SU-DHL-6 (cell line): ENCODE data around the gene MSH2.
"Not testable (repeated sequence)": the region's sequence is repeated elsewhere in the genome, so short reads cannot be mapped to it uniquely, and the experiment has no call there.

ENCODE experiments used
- H2AFZ ChIP-seq: fragments of 200-600 bp; sonication (generic); 2 replicates; pipeline ENCODE4 v1.6.1; 2014; ENCODE audit warnings: low read depth, mild to moderate bottlenecking, moderate library complexity, mixed read lengths, antibody characterized with exemption, low read length; ENCODE audit not compliant: severe bottlenecking
- H3F3A ChIP-seq: fragments of 200-600 bp; shearing (Covaris generic); 2 replicates; pipeline ENCODE4 v1.6.0; 2016; ENCODE audit warnings: antibody characterized with exemption, mild to moderate bottlenecking; ENCODE audit not compliant: insufficient read depth
- H3K27ac ChIP-seq: fragments of 200-600 bp; sonication (generic); 2 replicates; pipeline ENCODE4 v1.5.1; 2016; ENCODE audit warnings: low read depth, mild to moderate bottlenecking, low read length, moderate library complexity, mixed read lengths
- H3K27me3 ChIP-seq: fragments of 200-600 bp; sonication (generic), shearing (Covaris generic); 2 replicates; pipeline ENCODE4 v1.6.0; 2014; ENCODE audit warnings: mild to moderate bottlenecking, low read length
- H3K36me3 ChIP-seq: fragments of 200-600 bp; sonication (generic); 2 replicates; pipeline ENCODE4 v1.6.1; 2014; ENCODE audit warnings: mild to moderate bottlenecking, low read length, mixed read lengths
- H3K4me2 ChIP-seq: fragments of 300-600, 200-600 bp; shearing (Covaris generic), sonication (generic); 2 replicates; pipeline ENCODE4 v1.6.0; 2014; ENCODE audit warnings: low read length, low read depth, mild to moderate bottlenecking; ENCODE audit not compliant: poor library complexity, severe bottlenecking
- H3K4me3 ChIP-seq: fragments of 200-600 bp; sonication (generic); 2 replicates; pipeline ENCODE4 v1.5.1; 2014; ENCODE audit warnings: antibody characterized with exemption, low read length, mild to moderate bottlenecking, mixed read lengths; ENCODE audit not compliant: insufficient read depth, poor library complexity, severe bottlenecking
- H3K79me2 ChIP-seq: fragments of 200-600 bp; sonication (generic); 2 replicates; pipeline ENCODE4 v1.6.1; 2014; ENCODE audit warnings: mild to moderate bottlenecking, low read length, moderate library complexity; ENCODE audit not compliant: insufficient read depth
- H3K9ac ChIP-seq: fragments of 200-600 bp; sonication (generic); 2 replicates; pipeline ENCODE4 v1.7.0; 2014; ENCODE audit warnings: mild to moderate bottlenecking, low read length
- H3K9me2 ChIP-seq: fragments of 200-600 bp; sonication (generic); replicated peaks from 2 replicates; pipeline ENCODE4 v1.6.1; 2014; ENCODE audit warnings: low read length; ENCODE audit not compliant: insufficient read depth
- H3K9me3 ChIP-seq: fragments of 200-600 bp; sonication (generic); 2 replicates; pipeline ENCODE4 v1.6.1; 2014; ENCODE audit warnings: low read length, mixed read lengths; ENCODE audit not compliant: insufficient read depth
- H4K20me1 ChIP-seq: fragments of 200-600 bp; sonication (generic); 2 replicates; pipeline ENCODE4 v1.6.1; 2014; ENCODE audit warnings: low read depth, mild to moderate bottlenecking, antibody characterized with exemption, low read length, moderate library complexity, mixed read lengths
- EZH2phosphoT487 ChIP-seq: fragments of 200-600 bp; sonication (generic), shearing (Covaris generic); conservative IDR thresholded peaks from 2 replicates; pipeline ENCODE4 v1.6.1; 2018; ENCODE audit warnings: mild to moderate bottlenecking, antibody characterized with exemption, low read length, moderate library complexity, mixed read lengths
- TF ChIP-seq, protein P1 (sequence below): fragments of 200-600 bp; sonication (generic); IDR thresholded peaks from one replicate; pipeline ENCODE4 v1.5.1; 2017; ENCODE audit warnings: antibody characterized with exemption, mild to moderate bottlenecking, low read length, moderate library complexity; ENCODE audit not compliant: insufficient read depth, poor library complexity, severe bottlenecking

The MSH2 gene

DNA sequence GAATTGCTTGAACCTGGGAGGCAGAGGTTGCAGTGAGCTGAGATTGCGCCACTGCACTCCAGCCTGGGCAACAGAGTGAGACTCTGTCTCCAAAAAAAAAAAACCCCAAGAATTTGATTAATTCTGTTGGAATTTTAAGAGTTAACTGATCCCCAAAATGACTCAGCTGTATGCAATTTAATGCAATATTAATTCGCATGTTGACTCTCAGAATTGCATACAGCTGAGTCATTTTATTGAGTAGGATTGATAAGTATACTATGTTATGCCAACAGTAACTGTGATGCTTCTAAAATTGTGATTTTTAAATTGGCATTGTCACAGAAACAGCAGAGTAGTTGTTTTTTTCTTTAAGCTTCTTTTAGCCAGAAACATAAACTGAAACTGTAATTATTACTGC lies 19.6 kb downstream of the MSH2 start:
- H3K9me3 ChIP-seq, result no peaks in the 10 kb centered on the region
- H3K4me3 ChIP-seq, result no peak overlapping the region
- H3K9me2 ChIP-seq, result no peaks in the 10 kb centered on the region
- no peak overlapping the region for H3K27ac ChIP-seq
- no peak for TF ChIP-seq EZH2phosphoT487
- TF ChIP-seq, protein P1, sequence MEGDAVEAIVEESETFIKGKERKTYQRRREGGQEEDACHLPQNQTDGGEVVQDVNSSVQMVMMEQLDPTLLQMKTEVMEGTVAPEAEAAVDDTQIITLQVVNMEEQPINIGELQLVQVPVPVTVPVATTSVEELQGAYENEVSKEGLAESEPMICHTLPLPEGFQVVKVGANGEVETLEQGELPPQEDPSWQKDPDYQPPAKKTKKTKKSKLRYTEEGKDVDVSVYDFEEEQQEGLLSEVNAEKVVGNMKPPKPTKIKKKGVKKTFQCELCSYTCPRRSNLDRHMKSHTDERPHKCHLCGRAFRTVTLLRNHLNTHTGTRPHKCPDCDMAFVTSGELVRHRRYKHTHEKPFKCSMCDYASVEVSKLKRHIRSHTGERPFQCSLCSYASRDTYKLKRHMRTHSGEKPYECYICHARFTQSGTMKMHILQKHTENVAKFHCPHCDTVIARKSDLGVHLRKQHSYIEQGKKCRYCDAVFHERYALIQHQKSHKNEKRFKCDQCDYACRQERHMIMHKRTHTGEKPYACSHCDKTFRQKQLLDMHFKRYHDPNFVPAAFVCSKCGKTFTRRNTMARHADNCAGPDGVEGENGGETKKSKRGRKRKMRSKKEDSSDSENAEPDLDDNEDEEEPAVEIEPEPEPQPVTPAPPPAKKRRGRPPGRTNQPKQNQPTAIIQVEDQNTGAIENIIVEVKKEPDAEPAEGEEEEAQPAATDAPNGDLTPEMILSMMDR, result no peak
- H4K20me1 ChIP-seq, result no peaks in the 10 kb centered on the region
- peaks cover 29% of the 10 kb centered on the region; the same call in 1 of the 2 replicates for H3K36me3 ChIP-seq
- H3K79me2 ChIP-seq, result 0 out of 2 replicates have a peak, but pooled peaks cover 5% of the 10 kb centered on the region
- no peak overlapping the region for H2AFZ ChIP-seq
- no peaks in the 10 kb centered on the region for H3K27me3 ChIP-seq
- no peak overlapping the region for H3K4me2 ChIP-seq
- 0 out of 2 replicates have a peak, but pooled peaks cover 9% of the 10 kb centered on the region for H3F3A ChIP-seq
- no peak overlapping the region for H3K9ac ChIP-seq

DNA sequence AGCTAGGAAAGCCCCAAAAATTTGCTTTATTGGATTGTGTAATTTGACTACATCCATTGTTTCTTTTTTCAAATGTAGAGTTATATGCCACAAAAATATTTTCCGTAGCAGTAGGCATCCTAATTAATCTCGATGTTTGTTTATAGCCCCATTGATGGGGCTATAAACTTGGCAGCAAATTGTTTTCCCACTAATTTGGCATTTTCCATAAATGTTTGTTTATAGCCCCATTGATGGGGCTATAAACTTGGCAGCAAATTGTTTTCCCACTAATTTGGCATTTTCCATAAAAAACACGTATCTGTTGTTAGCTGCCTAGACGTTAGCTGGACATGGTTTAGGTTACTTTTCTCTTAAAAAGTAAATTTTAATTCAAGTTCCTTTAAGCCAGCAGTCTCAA lies 23.8 kb downstream of the MSH2 start:
- H3K36me3 ChIP-seq, result peaks cover 34% of the 10 kb centered on the region
- H3K9ac ChIP-seq, result no peak overlapping the region
- TF ChIP-seq, protein P1, result no peak
- no peak for TF ChIP-seq EZH2phosphoT487
- no peak overlapping the region for H2AFZ ChIP-seq
- no peaks in the 10 kb centered on the region for H3K9me3 ChIP-seq
- H3F3A ChIP-seq, result peaks cover 10% of the 10 kb centered on the region; the same call in 1 of the 2 replicates
- no peak overlapping the region for H3K4me2 ChIP-seq
- no peaks in the 10 kb centered on the region for H4K20me1 ChIP-seq
- H3K27me3 ChIP-seq, result no peaks in the 10 kb centered on the region
- no peak overlapping the region for H3K27ac ChIP-seq
- H3K4me3 ChIP-seq, result no peak overlapping the region
- 0 out of 2 replicates have a peak, but pooled peaks cover 5% of the 10 kb centered on the region for H3K79me2 ChIP-seq
- H3K9me2 ChIP-seq, result no peaks in the 10 kb centered on the region

DNA sequence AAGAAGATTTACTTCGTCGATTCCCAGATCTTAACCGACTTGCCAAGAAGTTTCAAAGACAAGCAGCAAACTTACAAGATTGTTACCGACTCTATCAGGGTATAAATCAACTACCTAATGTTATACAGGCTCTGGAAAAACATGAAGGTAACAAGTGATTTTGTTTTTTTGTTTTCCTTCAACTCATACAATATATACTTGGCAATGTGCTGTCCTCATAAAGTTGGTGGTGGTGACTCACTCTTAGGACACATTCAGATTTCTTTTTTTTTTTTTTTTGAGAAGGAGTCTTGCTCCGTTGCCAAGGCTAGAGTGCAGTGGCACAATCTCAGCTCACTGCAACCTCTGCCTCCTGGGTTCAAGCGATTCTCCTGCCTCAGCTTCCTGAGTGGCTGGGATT lies 26.8 kb downstream of the MSH2 start:
- Histone ChIP-seq H3K79me2 (0 out of 2 replicates have a peak, but pooled peaks cover 4% of the 10 kb centered on the region), H3F3A (peaks cover 6% of the 10 kb centered on the region; the same call in 1 of the 2 replicates), H4K20me1 (no peaks in the 10 kb centered on the region), H3K9me3 (no peaks in the 10 kb centered on the region), H3K9ac (no peak overlapping the region), H3K9me2 (no peaks in the 10 kb centered on the region), H3K27me3 (no peaks in the 10 kb centered on the region), H2AFZ (no peak overlapping the region), H3K4me3 (no peak overlapping the region), H3K4me2 (no peak overlapping the region), H3K36me3 (peaks cover 27% of the 10 kb centered on the region), H3K27ac (no peak overlapping the region)
- TF ChIP-seq, protein P1, result no peak
- TF ChIP-seq EZH2phosphoT487, result no peak

DNA sequence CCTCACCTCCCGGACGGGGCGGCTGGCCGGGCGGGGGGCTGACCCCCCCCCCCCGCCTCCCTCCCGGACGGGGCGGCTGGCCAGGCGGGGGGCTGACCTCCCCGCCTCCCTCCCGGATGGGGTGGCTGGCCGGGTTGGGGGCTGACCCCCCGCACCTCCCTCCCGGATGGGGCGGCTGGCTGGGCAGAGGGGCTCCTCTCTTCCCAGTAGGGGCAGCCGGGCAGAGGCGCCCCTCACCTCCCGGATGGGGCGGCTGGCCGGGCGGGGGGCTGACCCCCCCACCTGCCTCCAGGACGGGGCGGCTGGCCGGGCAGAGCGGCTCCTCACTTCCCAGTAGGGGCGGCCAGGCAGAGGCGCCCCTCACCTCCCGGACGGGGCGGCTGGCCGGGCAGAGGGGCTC lies 30.1 kb downstream of the MSH2 start:
- not testable (repeated sequence) for H4K20me1 ChIP-seq
- H3K36me3 ChIP-seq, result peaks cover 23% of the 10 kb centered on the region

DNA sequence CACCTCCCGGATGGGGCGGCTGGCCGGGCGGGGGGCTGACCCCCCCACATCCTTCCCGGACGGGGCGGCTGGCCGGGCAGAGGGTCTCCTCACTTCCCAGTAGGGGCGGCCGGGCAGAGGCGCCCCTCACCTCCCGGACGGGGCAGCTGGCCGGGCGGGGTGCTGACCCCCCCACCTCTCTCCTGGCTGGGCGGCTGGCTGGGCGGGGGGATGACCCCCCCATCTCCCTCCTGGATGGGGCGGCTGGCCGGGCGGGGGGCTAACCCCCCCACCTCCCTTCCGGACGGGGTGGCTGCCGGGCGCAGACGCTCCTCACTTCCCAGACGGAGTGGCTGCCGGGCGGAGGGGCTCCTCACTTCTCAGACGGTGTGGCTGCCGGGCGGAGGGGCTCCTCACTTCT lies 30.5 kb downstream of the MSH2 start:
- not testable (repeated sequence) for H3K9me3 ChIP-seq, H3K79me2 ChIP-seq, H3K9ac ChIP-seq, H3K4me3 ChIP-seq, H2AFZ ChIP-seq, H3K27ac ChIP-seq, H3K4me2 ChIP-seq, H3K9me2 ChIP-seq, H3K27me3 ChIP-seq, H4K20me1 ChIP-seq
- peaks cover 11% of the 10 kb centered on the region; the same call in 1 of the 2 replicates for H3F3A ChIP-seq
- peaks cover 24% of the 10 kb centered on the region for H3K36me3 ChIP-seq

More for the DNA sequence above, 30.1 kb downstream of the MSH2 start:
- H3K79me2 ChIP-seq, H3K9ac ChIP-seq, H3K9me3 ChIP-seq, H3K4me2 ChIP-seq, H3K9me2 ChIP-seq, H2AFZ ChIP-seq, H3K4me3 ChIP-seq, H3K27me3 ChIP-seq, H3K27ac ChIP-seq: not testable (repeated sequence)
- H3F3A ChIP-seq, result peaks cover 13% of the 10 kb centered on the region; the same call in 1 of the 2 replicates
